Activated CD8-positive, alpha-beta memory T cell treated with anti-CD3 and anti-CD28 coated beads, Interleukin-2, amount 50 U/mL, for 24 hours (primary cell): ENCODE results near the gene BCL11A.
"Not testable (repeated sequence)": the region's sequence is repeated elsewhere in the genome, so short reads cannot be mapped to it uniquely, and the experiment has no call there.

Source experiments
- DNase-seq: peaks from one replicate; pipeline ENCODE4 v3.0.0-alpha.2; 2020; ENCODE audit errors: extremely low read depth

BCL11A gene

GRCh38 chr2:60432035-60432601 is 121.3 kb downstream of the BCL11A start:
- no peak for DNase-seq

- DNase-seq: no peak
Observed at GRCh38 chr2:60429681-60430080, 123.8 kb downstream of the BCL11A start.

- DNase-seq: no peak
Observed at GRCh38 chr2:60426880-60427279, 126.6 kb downstream of the BCL11A start.

GRCh38 chr2:60426341-60426740 is 127.1 kb downstream of the BCL11A start:
- no peak for DNase-seq

GRCh38 chr2:60424233-60424632 is 129.2 kb downstream of the BCL11A start:
- no peak for DNase-seq

DNA sequence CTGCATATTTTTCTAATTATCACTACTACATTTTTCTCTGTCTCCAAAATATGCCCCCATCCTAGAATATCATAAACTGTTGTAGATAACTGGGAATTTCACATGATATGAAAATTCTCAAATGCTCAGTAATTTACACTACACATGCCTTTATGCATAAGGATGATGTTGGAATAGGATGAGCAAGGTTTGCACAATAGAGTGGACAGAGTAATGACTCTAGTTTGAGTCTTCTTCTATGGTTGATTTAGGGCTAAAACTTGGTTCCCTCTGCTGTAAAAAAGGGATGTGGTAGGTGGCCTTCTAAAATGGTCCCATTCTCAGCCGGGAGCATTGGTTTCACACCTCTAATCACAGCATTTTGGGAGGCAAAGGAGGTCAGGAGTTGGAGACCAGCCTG is 129.9 kb downstream of the BCL11A start:
- DNase-seq: no peak

- no peak for DNase-seq
Observed at GRCh38 chr2:60422826-60423483, 130.5 kb downstream of the BCL11A start.

DNA sequence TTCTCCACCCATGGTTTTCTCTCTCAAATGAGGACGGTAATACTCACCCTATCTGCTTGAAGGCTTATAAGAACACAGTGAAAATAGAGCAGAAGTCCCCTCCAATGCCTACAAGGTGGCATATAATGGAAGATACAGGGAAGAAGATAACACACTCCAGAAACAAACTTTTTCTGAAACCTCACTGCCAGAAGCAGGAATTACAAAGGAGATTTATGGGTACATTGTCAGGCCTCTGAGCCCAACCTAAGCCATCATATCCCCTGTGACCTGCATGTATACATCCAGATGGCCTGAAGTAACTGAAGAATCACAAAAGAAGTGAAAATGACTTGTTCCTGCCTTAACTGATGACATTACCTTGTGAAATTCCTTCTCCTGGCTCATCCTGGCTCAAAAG is 136.2 kb downstream of the BCL11A start:
- not testable (repeated sequence) for DNase-seq

GRCh38 chr2:60416221-60417008 is 137.0 kb downstream of the BCL11A start:
- no peak for DNase-seq

DNA sequence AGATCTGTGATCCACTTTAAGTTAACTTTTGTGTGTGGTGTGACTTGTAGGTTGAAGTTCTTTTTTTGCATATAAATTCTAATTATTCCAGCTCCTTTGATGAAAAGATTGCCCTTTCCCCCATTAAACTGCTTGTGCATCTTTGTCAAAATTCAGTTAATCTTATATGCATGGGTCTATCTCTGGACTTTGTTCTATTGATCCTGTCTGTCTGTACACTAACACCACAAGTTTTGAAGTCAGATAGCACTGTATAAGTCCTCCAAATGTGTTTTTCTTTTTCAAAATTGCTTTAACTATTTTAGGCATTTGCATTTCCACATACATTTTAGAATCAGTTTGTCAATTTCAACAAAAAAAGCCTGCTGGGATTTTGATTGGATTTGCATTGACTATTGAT is 137.6 kb downstream of the BCL11A start:
- no peak for DNase-seq

GRCh38 chr2:60414495-60415138 is 138.8 kb downstream of the BCL11A start:
- no peak for DNase-seq

DNA sequence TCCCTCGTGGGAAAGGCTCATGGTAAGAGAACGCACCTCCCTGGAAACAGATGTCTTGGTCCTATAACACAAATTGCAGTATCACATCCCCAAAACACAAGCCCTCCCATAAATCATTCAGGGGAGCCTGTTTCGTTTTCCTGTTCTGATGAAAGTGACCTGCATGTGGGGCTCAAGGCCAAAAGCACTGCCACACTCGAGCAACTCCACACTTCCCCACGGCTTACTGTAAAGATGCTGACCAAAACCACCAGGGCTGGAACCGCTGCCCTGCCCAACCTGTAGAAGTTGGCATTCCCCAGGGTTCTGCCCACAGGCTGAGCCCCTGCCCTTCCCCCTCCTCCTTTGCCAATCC is 139.7 kb downstream of the BCL11A start:
- DNase-seq: no peak

GRCh38 chr2:60413069-60413813 is 140.2 kb downstream of the BCL11A start:
- DNase-seq: no peak

GRCh38 chr2:60412620-60413019 is 140.8 kb downstream of the BCL11A start:
- no peak for DNase-seq

GRCh38 chr2:60412027-60412426 is 141.4 kb downstream of the BCL11A start:
- DNase-seq: no peak

DNA sequence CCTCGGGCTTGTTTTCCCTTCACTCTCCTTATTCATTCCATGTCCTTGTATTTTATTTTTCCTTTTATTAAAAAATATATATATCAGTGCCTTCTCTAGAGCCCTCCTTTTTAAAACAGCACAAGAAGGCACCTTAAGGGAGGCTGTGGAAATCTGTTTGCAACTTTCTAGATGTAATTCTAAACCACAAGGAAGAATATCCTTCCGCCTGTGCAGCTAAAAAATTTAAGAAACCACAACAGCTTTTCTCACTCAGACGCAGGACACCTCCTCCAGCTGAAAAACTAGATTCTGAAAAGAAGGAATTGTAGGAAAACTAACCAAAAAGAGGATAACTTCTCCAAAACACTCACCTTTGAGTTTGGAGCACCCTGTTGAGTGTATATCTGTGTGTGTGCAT is 142.2 kb downstream of the BCL11A start:
- DNase-seq: no peak

DNA sequence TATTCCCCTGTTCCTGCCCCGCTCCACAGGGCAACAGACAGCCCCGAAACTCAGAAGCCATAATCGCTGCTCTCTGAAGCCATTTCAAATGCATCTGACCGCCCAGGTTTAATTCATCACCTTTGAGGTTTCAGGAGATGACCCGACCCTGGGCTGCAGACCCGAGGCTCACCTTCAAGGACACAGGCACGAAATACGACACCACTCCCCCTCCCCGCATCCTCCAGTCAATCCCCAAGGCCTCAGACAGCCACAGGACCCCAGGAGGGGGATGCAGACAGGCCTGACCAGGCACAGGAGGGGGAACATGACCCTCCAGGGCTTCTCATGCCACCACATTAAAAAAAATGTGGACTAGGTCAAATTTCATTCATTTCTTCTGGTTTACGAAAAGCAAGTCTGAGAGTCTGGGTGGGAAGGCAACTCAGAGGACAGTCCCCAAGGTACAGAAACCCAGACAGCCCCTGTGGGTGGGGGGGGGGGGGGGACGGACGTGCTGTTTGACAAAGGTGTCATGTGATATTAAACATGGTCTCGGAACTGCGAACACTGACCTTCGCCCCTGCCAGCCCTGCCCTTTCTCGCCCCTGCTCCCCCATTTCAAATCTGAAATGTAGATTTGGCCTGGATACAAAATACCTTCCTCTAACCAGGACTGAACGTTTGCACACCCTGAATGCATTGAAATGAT is 142.9 kb downstream of the BCL11A start:
- no peak for DNase-seq

GRCh38 chr2:60409531-60409871 is 144.0 kb downstream of the BCL11A start:
- DNase-seq: no peak

- no peak for DNase-seq
Observed at GRCh38 chr2:60408811-60409530, 144.5 kb downstream of the BCL11A start.

DNA sequence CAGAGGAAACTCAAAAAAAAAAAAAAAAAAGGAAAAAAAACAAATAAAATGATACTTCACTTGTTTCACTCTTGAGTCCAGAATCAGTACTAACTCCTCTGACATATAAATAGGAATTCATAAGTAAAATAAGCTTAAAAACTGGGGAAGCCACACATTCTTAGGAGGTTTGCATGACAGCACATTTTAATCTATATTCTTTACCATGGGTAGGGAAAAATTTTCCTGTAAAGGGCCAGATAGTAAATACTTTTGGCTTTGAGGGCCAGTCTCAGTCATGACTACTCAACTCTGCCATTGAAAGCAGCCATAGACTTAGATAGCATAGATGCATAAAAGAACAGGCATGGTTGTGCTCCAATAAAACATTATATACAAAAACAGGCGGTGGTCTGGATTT is 145.2 kb downstream of the BCL11A start:
- DNase-seq: no peak

GRCh38 chr2:60407398-60407797 is 146.1 kb downstream of the BCL11A start:
- DNase-seq: no peak
